Jurkat, Clone E6-1 (cell line): Measurements from ENCODE around the gene DNAJB6.
A peak's percentile ranks its signal among the peaks of the same experiment; 100 is the strongest.

Experiments used
- DNase-seq: peaks from one replicate; pipeline ENCODE4 v3.0.0-alpha.2; 2011; ENCODE audit warnings: low read depth, low spot score
- H3K4me3 ChIP-seq: 2 replicates; pipeline ENCODE4 v1.5.1; 2011; ENCODE audit warnings: mild to moderate bottlenecking, low read length, control low read depth, moderate library complexity

DNAJB6 gene

DNA sequence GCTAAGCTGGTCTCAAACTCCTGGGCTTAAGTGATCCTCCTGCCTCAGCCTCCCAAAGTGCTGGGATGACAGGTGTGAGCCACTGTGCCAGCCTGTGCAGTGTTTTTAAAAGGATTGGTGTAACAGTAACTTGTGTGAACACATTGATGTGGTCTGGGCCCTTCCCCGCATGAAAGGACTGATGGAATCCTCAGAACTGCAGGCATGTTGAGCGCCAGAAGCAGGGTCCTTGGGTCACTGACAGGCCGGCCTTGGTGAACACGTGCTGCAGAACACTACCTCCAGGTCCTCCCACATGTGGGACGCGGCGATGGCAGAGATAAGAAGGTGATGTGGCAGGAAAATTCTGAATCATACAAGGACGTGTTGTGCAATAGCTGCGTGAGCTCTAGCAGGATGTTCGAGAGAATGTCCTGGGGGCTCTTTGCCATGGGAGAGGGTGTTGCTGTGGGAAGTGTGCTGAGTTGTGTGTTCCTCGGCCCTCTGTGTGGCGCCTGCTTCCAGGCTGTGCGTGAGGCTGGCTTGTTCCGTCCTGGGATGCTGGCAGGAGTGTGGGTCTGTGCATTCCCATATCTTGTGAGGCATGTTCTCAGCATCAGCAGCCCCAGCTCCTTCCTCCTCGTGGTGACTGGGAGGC, 68.2 kb downstream of the DNAJB6 start:
- peak; percentile 97 for DNase-seq
- H3K4me3 ChIP-seq = no peak overlapping the region

DNA sequence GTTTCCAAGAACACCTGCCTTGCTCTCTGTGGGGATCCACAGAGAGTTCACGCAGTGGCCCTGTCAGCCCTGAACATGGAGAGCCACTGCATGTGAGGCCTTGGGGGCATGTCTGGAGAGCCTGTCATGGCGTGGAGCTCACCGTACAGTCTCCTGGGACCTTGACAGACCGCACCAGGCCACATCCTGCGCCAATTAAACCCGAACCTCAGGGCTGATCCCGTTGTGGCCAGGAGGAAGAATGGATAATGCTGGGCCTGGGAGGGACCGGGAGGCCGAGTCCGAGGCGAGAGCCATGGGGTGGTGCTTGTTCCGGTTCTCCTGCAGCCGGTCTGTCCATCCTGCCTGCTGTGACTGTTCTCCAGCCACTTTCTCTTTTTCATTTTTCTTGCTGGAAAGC, 68.7 kb downstream of the DNAJB6 start:
- H3K4me3 ChIP-seq = no peak overlapping the region
- DNase-seq = no peak

GRCh38 chr7:157405914-157406810, 69.4 kb downstream of the DNAJB6 start:
- H3K4me3 ChIP-seq = no peak overlapping the region
- no peak for DNase-seq

DNA sequence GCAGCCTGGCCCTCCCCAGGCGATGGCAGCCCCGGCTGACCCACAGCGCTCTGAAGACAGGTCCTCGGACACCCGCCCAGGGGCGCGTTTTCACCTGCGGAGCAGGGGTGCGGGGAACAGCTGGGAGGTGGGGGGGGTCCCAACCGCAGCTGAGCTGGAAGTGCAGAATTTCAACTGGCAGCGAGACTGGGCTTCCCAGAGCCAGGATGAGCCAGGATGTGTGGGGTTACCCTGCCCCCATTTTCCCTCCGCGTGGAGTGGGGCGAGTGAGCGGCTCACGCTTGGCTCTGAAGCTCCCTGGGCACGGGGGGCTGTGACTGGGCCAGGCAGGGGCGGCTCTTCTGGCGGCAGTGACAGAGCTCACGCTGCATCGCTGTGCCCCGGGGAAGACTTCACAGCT, 70.2 kb downstream of the DNAJB6 start:
- no peak overlapping the region for H3K4me3 ChIP-seq
- no peak for DNase-seq

DNA sequence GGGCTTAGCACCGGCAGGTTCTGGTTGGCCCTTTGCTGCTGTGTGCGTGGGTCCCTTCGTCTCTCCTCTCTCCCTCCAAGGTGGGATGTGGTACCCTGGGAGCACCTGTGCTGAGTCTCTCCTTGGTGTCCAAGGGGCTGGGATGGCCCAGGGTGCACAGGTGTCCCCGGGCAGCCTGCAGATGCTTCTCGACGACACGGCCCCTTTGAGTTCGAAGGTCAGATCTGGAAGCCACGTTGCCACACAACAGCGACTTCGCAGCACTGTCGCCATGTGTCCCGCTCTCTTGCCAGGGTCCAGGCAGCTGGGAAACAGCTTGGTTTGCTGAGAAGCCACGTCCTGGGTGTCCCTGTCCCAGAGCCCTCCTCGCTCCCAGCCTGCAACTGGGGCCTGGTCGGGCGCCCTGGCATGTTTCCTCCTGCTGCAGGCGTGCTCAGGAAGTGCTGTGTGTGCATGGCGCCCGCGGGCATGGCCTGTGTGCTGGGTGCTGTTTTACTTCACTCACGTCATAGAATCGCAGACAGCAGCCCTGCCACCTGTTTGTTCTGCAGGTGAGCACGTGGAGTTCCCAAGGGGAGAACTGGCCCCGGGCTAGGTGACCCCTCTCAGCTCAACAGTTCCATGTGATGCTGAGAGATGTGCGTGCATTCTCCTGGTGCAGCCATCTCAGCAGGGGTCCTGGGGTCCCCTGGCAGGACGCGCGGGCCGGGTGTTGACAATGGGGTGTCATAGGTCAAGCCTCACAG, 70.9 kb downstream of the DNAJB6 start:
- H3K4me3 ChIP-seq = no peak overlapping the region
- DNase-seq = no peak

- H3K4me3 ChIP-seq = no peak overlapping the region
- DNase-seq = no peak
Measured at GRCh38 chr7:157408258-157409101, 71.7 kb downstream of the DNAJB6 start.

DNA sequence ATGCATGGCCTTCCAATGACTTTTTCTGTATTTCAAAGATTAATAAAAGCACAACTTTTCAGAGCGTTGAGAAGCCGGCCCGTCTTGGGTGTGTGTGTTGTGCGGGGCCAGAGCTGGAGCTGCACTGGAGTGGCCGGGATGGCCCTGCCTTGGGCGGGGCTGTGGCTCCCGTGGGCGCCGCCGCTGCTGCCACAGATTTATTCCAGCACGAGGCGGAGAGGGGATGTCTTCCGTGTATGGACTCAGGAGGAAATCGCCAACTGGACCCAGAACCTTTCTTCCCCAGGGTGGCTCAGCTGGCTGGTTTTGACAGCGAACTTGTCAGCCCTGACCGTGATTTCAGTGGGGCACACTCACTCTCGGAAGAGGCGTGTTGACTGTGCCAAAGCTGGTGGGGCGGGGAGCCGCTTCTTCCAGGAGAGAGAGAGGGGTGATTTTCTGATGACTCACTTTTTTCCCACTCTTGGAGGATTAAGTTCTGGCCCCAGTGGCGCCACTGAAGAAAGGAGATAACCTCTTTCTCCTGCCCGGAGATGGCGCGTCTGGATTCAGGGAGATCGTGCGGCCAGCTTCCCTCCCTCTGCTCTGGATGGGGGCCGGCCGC, 72.4 kb downstream of the DNAJB6 start:
- no peak overlapping the region for H3K4me3 ChIP-seq
- DNase-seq = no peak

GRCh38 chr7:157409753-157410727, 73.2 kb downstream of the DNAJB6 start:
- DNase-seq = no peak
- H3K4me3 ChIP-seq = no peak overlapping the region

GRCh38 chr7:157410831-157411556, 74.2 kb downstream of the DNAJB6 start:
- no peak overlapping the region for H3K4me3 ChIP-seq
- DNase-seq = no peak

DNA sequence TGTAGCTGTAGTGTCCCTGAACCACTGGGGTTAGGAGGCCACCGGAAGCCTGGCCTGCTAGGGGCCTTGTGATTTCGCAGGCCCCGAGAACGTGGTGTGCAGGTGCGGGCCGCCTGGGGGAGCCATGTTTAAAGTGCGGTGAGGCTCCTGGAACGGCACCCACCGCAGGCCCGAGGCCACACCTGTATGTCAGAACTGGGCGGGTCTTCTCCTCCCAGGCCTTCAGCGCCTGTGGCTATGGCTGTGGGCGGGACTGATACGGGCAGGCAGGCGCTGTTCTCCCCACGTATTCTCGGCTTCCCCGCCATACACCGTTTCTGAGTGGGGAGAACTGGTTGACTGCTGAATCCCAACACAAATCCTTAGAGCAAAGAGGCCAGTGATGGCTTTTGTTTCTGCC, 74.8 kb downstream of the DNAJB6 start:
- peak; percentile 89 for DNase-seq
- peak overlapping the region; percentile 37 for H3K4me3 ChIP-seq

DNA sequence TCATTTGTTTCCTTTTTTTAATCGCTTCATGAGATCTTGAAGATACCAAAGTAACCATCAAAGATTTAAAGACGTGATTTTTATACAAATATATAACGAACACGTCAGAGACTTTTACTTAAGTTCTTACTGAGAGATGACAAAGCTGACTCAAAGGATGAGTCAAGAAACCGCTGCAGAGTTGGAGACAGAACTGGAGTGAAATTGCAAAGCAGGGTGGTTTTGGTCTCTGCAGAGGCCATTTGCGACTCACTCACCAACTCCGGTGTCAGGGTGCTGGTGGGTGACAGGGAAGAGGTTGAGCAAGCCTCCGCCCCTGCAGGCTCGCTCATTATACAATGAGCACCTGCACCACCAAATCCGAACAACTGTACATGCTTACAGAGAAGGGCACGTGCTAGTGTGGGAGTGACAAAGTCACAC, 75.2 kb downstream of the DNAJB6 start:
- DNase-seq = peak; percentile 70
- peak overlapping the region; percentile 37 for H3K4me3 ChIP-seq

DNA sequence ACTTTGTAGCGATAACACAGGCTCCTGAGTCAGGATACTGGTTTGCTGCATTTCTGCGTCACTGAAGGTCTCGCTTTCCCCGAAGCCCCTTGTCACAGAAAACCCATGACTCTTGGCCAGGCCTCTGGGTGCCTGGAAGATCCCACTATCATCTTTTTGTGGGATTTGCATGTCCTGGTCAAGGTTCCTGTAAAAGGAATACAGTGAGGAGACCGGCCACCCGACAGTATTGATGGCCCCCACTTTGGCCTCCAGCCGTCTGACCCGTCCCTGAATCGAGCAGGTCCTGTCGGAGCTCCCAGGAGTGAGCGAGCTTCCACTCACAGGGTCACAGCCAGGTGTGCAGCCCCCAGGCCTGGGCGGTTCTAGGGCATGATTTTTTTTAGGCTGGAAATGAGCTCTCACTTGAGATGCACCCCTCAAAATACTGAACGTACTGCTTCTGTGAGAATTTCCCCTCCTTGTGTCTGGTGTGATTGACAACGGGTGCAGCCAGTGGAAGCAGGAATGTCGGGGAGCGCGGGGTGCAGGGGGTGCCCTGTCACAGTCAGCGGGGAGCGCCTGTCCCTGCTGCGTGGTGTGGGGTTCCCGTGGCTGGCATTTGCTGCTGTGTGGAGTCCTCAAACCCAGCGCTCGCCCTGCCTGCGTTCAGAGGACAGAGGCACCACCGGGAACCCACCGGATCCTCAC, 75.8 kb downstream of the DNAJB6 start:
- H3K4me3 ChIP-seq = peak overlapping the region; percentile 37
- no peak for DNase-seq

DNA sequence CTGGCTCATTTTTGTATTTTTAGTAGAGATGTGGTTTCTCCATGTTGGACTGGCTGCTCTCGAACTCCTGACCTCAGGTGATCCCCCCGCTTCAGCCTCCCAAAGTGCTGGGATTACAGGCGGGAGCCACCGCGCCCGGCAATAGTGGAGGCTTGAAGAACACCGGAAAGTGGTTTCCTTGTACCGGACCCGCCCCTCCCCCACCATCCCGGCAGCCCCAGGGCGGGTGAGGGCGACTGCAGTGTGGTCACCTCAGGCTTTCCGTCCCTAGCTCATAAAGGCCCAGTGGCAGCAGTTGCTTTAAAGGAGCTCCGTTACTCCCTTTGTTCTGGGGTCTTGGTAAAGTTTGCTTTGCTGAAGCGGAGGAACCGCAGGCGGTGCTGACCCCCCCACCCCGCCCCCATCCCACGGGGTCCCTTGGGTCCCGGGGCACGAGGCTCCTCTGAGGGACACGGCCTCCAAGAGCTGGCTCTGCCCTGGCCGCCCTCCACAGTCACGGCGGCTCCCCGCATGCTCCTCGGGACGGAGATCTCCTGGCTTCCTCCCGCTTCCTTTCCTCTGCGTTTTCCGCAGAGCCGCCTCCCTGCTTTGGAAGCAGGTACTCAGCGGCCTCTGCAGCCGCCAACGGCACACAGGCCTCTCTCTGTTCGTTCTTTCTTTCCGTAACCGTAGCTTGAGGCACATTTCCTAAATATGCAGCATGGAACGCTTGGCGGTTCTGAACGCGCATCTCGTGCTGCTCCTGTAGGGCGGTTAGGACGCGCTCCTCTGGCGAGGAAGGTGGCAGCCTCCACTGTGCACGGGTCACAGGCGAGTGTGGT, 77.3 kb downstream of the DNAJB6 start:
- no peak for DNase-seq
- H3K4me3 ChIP-seq = no peak overlapping the region

DNA sequence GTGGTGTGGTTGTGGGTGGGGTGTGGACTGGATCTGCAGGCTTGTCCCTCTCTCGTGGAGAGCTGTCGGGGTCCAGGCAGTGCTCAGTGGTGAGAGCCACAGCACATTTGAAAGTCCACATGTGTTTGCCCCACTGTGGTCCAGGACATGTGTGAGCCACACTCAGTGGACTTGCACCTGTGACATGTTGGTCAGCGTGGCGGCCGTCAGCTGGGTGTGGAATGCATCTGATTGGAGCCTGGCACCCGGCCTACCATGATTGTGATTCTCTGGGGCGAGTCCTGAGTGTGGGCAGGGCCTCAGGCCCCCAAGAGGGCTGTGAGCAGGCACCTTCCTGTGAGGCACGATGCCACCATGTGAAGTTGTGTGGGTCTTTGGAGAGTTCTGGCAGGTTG, 77.9 kb downstream of the DNAJB6 start:
- no peak for DNase-seq
- H3K4me3 ChIP-seq = no peak overlapping the region

DNA sequence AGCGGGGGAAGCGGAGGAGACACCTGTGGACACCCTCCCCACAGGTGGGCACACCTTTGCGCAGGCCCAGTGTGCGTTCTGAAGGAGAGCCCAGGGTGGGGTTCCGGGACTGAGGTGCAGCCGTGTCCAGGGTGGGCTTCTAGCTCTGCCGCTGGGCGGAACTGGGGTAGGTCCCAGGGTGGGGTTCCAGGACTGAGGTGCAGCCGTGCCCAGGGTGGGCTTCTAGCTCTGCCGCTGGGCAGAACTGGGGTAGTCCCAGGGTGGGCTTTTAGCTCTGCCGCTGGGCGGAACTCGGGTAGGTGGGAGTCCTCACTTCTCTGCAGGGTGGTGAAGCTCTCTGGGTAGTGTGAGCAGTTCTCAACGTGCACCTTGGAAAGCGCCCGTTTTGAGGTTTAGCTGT, 78.7 kb downstream of the DNAJB6 start:
- DNase-seq = no peak
- no peak overlapping the region for H3K4me3 ChIP-seq

DNA sequence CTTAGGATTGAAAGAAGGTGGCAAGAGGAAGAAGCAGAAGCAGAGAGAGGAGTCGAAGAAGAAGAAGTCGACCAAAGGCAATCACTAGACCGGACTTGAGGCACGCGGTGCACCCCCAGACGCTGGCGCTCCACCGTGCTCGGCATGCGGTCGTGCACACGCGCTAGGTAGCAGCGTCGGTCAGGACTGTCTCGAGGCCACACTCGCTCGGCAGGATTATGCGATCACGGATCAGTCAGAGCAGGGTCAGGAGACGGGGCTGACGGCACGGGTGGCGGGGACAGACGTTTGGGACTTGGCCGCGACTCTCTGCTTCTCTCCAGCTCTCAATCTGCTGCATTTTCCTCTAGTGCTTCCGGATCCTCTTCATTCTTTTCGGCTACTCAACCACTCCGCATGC, 79.2 kb downstream of the DNAJB6 start:
- no peak for DNase-seq
- no peak overlapping the region for H3K4me3 ChIP-seq
